Transverse colon (tissue), 4 donors: ENCODE data around the gene NAA25. TPM values are rescaled to one million over a fixed set of nuclear protein-coding genes. Genes with fewer than 3 reads are reported as not detected.

ENCODE experiments used
- DNase-seq: peaks from one replicate; pipeline ENCODE4 v3.0.0-alpha.2; 2019
- H3K27ac ChIP-seq, 4 donors: fragments of 200-600 bp; sonication (generic); 2 replicates each; pipeline ENCODE4 v1.5.1; 2016 to 2018; ENCODE audit warnings: inconsistent platforms in 4 of 4
- H3K27me3 ChIP-seq: fragments of 200-600 bp; sonication (generic); 2 replicates; pipeline ENCODE4 v1.5.1; 2017; ENCODE audit warnings: inconsistent platforms
- H3K36me3 ChIP-seq, 4 donors: fragments of 200-600 bp; sonication (generic); 2 replicates each; pipeline ENCODE4 v1.5.1; 2017 to 2019; ENCODE audit warnings: inconsistent platforms in 4 of 4
- H3K4me1 ChIP-seq, 4 donors: fragments of 200-600 bp; sonication (generic); 2 replicates each; pipeline ENCODE4 v1.5.1; 2017 to 2020; ENCODE audit warnings: inconsistent platforms in 4 of 4
- H3K4me3 ChIP-seq, 4 donors: fragments of 200-600 bp; sonication (generic); 1 replicate in 1 of 4; 2 replicates in 3 of 4; pipeline versions ENCODE4 v1.5.1 to v1.6.1; 2017 to 2019; ENCODE audit warnings: inconsistent platforms in 4 of 4
- H3K9me3 ChIP-seq, 2 donors: fragments of 200-600 bp; sonication (generic); 2 replicates each; pipeline ENCODE4 v1.5.1; 2017 to 2019; ENCODE audit warnings: inconsistent platforms in 2 of 2
- EP300 ChIP-seq: sonication (generic); formaldehyde crosslinking; IDR thresholded peaks from one replicate; pipeline ENCODE4 v1.6.1; 2017; ENCODE audit warnings: antibody characterized with exemption, low read depth
- POLR2A ChIP-seq: fragments of 450-650 bp; IDR thresholded peaks from one replicate; pipeline ENCODE4 v1.6.1; 2016; ENCODE audit warnings: antibody characterized with exemption, mild to moderate bottlenecking, moderate library complexity
- POLR2AphosphoS5 ChIP-seq, 3 donors: sonication (generic); formaldehyde crosslinking; IDR thresholded peaks; one replicate each; pipeline ENCODE4 v1.6.1; 2016; ENCODE audit warnings: antibody characterized with exemption in 3 of 3
- WGBS, 2 donors: methylation state at CpG; one replicate each; pipeline ENCODE4 v1.1.5; 2018; ENCODE audit warnings: low coverage in 1 of 2; 5-methylcytosine and 5-hydroxymethylcytosine counted together
- in situ Hi-C, 4 donors: fragments of 200-750 bp; cut with MboI; loops; one replicate each; pipeline versions ENCODE4 v1.15.0 to v1.15.1; 2017; ENCODE audit warnings: low sequenced_read_pairs in 3 of 4, low pct_ligation_motif_present in 1 of 4, low pct_unique_long_range_greater_than_20kb in 1 of 4
- intact Hi-C: fragments of 100-400 bp; cut with DNase I; formaldehyde crosslinking; loops from one replicate; pipeline ENCODE4 v1.15.1; 2023; ENCODE audit warnings: low total_unique reads
- total RNA-seq, 4 donors: library from RNA; depleted of rRNA; stranded (reverse); fragments of >200 nt; gene quantifications; one replicate each; pipeline ENCODE4 v1.1.0, GENCODE V29; 2016
- TF ChIP-seq, protein P1 (sequence below), 5 experiments: fragments of 200-600 bp in 3 of 5; fragments of 450-650 bp in 2 of 5; sonication (generic) in 3 of 5; IDR thresholded peaks; 1 replicate in 2 of 5; 2 replicates in 3 of 5; pipeline ENCODE4 v1.5.1; 2016 to 2017; ENCODE audit warnings: antibody characterized with exemption in 5 of 5, inconsistent platforms in 3 of 5, mild to moderate bottlenecking in 2 of 5, moderate library complexity in 1 of 5

Gene NAA25
- total RNA-seq, 4 donors from 2014 or later, result 6.7 to 63.7 (median 18.4) TPM

DNA sequence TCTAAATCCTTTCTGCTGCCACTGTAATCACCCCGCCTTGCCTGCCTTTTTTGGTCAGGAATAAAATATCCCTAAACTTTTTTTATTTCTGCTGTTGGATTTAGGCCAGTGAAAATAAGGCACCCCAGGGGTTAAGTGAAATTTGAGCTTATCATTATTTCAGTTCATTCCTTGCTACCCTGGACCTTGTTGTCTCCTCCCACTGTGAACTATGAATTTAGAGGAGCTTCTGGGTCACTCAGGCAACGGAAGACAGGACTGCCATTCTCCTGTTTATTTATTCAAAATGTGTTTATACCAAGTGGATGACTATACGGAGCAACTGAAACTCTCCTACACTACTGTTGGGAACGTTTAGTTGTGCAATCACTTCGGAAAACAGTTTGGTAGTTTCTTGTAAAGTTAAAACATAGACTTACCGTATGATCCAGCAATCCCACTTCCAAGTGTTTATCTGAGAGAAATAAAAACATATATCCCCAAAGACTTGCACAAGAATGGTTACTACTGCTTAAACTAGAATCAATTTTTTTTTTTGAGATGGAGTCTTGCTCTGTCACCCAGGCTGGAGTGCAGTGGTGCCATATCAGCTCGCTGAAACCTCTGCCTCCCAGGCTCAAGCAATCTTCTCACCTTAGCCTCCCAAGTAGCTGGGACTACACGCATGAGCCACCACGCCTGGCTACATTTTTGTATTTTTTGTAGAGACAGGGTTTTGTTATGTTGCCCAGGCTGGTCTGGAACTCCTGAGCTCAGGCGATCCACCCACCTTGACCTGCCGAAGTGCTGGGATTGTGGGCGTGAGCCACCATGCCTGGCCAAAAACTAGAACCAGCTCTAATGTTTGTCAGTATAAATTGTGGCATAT, 14.5 kb upstream of the NAA25 start:
- in situ Hi-C loops (no loop called here), intact Hi-C loops (no loop called here)
- H3K4me1 ChIP-seq, result peaks cover 14 to 46% (median 27%) of the 10 kb centered on the region in 4 donors
- 57 to 65% methylated on average over 9 to 12 of the region's 12 CpGs for WGBS, 2 donors
- H3K9me3 ChIP-seq, result no peaks in the 10 kb centered on the region
- peak overlapping the region; percentile 77 to 83 (median 80) for H3K27ac ChIP-seq
- TF ChIP-seq POLR2AphosphoS5 (IDR thresholded peaks at IDR 0.05) (peak in 1 of 3 donors; percentile 37), EP300 (no peak)
- no peaks in the 10 kb centered on the region for H3K36me3 ChIP-seq
- no peak overlapping the region for H3K4me3 ChIP-seq
- no peak for DNase-seq
- H3K27me3 ChIP-seq, result no peaks in the 10 kb centered on the region

DNA sequence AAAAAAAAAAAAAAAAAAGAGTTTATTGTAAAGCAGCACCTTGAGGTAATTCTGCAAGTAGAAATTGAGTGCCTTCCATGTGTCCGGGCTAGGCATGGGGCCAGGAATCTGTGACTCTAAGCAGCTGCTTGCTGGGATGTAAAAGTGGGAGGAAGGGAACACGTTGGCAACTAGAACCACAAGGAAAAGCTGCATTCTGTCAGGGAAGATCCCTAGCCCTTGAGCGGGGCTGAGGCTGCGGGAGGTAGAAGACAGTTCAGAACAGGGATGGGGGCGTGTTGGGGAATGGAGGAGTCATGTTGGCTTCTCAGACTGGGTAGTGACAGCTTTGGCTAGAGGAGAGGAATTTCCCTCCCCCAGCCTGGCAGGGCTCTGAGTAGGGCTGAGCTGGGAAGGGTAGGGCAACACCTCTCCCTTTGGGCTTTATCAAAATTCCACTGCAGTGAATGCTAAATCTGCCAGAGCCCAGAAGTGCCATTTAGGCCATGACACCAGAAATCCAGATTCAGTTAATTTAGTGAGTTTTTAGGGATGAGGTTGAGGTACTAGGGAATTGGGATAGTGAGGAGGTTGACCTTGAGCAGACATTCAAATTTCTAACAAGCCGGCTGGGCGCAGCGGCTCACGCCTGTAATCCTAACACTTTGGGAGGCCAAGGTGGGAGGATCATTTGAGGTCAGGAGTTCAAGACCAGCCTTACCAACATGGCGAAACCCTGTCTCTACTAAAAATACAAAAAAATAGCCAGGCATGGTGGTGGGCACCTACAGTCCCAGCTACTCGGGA, 13.4 kb upstream of the NAA25 start:
- 27 to 57% methylated on average over 8 to 11 of the region's 11 CpGs for WGBS, 2 donors

DNA sequence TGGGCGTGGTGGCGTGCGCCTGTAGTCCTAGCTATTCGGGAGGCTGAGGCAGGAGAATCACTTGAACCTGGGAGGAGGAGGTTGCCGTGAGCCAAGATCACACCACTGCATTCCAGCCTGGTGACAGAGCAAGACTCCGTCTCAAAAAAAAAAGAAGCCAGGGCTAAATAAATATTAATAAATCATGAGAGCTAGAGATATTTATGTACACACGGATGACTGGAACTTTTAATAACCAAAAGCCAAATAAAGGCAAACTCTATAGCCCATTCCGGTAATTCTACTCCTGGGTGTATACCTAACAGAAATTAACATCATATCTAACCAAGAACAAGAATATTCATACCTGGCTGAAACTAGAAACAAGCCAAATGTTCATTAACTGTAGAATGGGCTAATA, 9.1 kb upstream of the NAA25 start:
- 86 to 97% methylated on average over 5 to 8 of the region's 8 CpGs for WGBS, 2 donors

More for the DNA sequence above, 13.4 kb upstream of the NAA25 start:
- in situ Hi-C loops, result no loop called here
- no peaks in the 10 kb centered on the region for H3K27me3 ChIP-seq
- H3K9me3 ChIP-seq, result no peaks in the 10 kb centered on the region
- TF ChIP-seq, protein P1, sequence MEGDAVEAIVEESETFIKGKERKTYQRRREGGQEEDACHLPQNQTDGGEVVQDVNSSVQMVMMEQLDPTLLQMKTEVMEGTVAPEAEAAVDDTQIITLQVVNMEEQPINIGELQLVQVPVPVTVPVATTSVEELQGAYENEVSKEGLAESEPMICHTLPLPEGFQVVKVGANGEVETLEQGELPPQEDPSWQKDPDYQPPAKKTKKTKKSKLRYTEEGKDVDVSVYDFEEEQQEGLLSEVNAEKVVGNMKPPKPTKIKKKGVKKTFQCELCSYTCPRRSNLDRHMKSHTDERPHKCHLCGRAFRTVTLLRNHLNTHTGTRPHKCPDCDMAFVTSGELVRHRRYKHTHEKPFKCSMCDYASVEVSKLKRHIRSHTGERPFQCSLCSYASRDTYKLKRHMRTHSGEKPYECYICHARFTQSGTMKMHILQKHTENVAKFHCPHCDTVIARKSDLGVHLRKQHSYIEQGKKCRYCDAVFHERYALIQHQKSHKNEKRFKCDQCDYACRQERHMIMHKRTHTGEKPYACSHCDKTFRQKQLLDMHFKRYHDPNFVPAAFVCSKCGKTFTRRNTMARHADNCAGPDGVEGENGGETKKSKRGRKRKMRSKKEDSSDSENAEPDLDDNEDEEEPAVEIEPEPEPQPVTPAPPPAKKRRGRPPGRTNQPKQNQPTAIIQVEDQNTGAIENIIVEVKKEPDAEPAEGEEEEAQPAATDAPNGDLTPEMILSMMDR (IDR thresholded peaks at IDR 0.05), result no peak
- TF ChIP-seq POLR2AphosphoS5 (IDR thresholded peaks at IDR 0.05), result peak; percentile 42 to 72 (median 61)
- no peak for TF ChIP-seq POLR2A
- H3K36me3 ChIP-seq, result no peaks in the 10 kb centered on the region
- no peak overlapping the region for H3K4me3 ChIP-seq
- intact Hi-C loops, result no loop called here
- DNase-seq, result peak; percentile 64
- peaks cover 14 to 39% (median 19%) of the 10 kb centered on the region in 4 donors for H3K4me1 ChIP-seq
- H3K27ac ChIP-seq, result peak overlapping the region; percentile 77 to 83 (median 80)

DNA sequence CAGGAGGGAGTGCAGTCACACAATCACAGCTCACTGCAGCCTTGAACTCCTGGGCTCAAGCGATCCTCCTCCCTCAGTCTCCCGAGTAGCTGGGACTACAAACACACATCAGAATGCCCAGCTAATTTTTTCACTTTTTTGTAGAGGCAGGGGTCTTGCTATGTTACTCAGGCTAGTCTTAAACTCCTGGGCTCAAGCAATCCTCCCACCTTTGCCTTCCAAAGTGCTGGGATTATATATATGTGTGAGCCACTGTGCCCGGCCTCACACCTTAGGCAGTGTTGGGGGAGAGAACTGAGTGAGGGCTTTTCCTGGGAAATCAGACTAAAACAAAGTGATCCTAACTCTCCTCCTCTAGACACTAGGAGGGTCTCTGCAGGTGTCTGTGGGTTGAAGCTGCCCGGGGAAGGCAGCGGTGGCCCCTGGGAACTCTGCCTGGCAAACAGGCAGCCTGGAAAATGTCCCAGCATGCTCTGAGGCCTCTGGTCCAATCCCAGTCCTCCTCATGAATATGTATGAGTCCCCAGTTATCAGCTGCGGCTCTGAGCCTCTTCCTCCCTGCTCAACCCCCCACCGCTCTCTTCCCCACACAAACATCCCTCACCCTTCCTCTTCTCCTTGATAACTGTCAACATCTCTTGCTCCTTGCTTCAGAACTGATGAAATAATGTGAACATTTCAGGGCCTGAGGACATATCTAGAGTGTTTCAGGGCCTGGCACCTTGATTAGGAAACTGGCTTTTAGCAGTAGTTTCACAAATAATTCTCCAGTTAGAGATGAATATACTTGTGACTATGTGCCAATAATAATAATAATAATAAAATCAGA, 7.9 kb upstream of the NAA25 start:
- Histone ChIP-seq H3K27ac (peak overlapping the region in 3 of 4 donors; percentile 24 to 49 (median 47)), H3K4me1 (peaks cover 0 to 13% (median 7%) of the 10 kb centered on the region in 4 donors), H3K9me3 (no peaks in the 10 kb centered on the region), H3K36me3 (no peaks in the 10 kb centered on the region), H3K4me3 (no peak overlapping the region), H3K27me3 (no peaks in the 10 kb centered on the region)
- DNase-seq, result peak; percentile 41
- no peak for TF ChIP-seq POLR2A
- TF ChIP-seq, protein P1 (IDR thresholded peaks at IDR 0.05), result no peak
- TF ChIP-seq EP300, result no peak
- no peak for TF ChIP-seq POLR2AphosphoS5 (IDR thresholded peaks at IDR 0.05)
- WGBS, 2 donors, result 52 to 100% methylated on average over 2 to 7 of the region's 7 CpGs
- in situ Hi-C loops, result no loop called here
- intact Hi-C loops, result no loop called here

More for the DNA sequence above, 9.1 kb upstream of the NAA25 start:
- in situ Hi-C loops (no loop called here), intact Hi-C loops (no loop called here)
- Histone ChIP-seq H3K4me3 (no peak overlapping the region), H3K9me3 (no peaks in the 10 kb centered on the region), H3K36me3 (no peaks in the 10 kb centered on the region), H3K27ac (peak overlapping the region in 1 of 4 donors; percentile 49), H3K4me1 (peaks cover 7 to 22% (median 9%) of the 10 kb centered on the region in 4 donors), H3K27me3 (no peaks in the 10 kb centered on the region)
- TF ChIP-seq POLR2A (no peak), EP300 (no peak), POLR2AphosphoS5 (IDR thresholded peaks at IDR 0.05) (no peak)
- TF ChIP-seq, protein P1 (IDR thresholded peaks at IDR 0.05), result no peak
- DNase-seq, result no peak
